ENCODE results near the gene UBTD2.

Gene UBTD2

DNA sequence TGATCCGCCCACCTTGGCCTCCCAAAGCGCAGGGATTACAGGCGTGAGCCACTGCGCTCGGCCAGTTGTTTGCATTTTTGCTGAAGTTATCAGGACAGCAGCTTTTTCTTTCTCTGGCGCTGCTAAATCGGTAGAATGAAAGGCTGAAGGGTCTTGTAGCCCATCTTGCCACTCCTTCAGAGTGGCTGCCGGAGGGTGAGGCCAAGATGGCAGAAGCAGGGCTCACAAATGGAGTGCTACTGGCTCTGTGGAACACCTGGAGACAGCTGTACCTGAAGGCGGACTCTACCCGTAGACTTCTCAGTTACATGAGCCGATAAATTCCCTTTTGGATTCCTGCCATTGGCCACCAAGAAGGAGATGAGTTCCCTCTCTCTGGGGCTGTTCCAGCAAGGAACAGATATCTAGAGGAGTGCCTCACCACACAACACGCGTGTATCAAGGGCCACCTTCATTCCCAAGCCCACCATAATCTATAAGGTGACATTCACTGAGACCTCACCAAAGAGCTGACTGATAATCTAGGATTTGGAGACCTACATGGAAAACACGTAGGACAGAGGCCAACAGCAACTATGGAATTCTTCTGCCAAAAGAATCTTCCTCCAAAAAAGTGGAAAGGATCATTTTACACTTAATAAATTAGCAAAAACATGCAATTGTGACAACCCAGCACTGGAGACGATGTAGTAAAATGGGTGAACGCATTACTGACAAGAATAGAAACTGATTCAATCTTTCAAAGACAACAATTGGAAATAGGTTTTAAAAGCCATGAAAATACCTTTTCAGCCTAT lies 117.3 kb downstream of the UBTD2 start:
- no peak overlapping the region for H3K4me3 ChIP-seq (ENCODE audit: low read depth, low read length)
- no peak for TF ChIP-seq CTCF (IDR thresholded peaks at IDR 0.05; ENCODE audit: low read depth, low read length)

DNA sequence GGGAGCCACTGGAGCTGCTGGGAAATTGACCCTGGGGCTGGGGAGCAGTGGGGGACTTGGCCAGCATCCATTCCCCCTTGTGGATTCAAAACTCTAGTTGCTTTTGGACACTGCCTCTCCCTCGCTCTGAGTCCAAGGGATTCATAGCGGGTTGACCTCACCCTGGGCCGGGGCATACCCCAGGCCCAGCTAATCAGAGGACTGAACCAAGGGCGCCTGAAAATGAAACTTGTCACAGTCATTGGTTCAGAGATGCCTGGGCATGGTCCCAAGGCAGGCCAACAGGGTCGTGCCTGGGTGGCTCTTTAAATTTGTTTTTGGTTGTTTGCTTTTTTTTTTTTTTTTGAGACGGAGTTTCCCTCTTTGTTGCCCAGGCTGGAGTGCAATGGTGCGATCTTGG lies 118.1 kb downstream of the UBTD2 start:
- no peak for TF ChIP-seq CTCF (IDR thresholded peaks at IDR 0.05; ENCODE audit: low read depth, low read length)
- no peak overlapping the region for H3K4me3 ChIP-seq (ENCODE audit: low read depth, low read length)

DNA sequence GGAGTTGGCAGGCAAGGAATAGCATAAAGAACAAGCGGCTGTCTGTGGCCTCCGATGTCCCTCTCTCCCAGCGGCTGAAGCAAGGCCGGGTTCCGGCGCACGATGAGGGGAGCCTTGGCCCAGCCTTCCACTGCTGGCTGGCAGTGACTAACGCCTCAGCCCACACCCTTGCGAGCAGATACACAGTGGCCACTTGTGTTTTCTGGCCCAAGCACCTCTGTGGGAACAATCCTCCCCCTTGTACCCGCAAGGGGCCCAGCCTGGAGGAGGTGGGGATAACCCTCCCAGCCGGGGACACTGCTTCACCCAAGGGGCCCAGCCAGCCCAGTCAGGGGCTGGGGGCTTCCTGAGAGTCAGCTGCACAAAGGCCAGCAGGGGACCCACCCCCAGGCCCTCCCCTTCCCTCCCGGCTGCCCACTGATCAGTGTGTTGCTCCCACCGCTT lies 118.8 kb downstream of the UBTD2 start:
- H3K4me3 ChIP-seq (ENCODE audit: low read depth, low read length) = no peak overlapping the region
- no peak for TF ChIP-seq CTCF (IDR thresholded peaks at IDR 0.05; ENCODE audit: low read depth, low read length)

DNA sequence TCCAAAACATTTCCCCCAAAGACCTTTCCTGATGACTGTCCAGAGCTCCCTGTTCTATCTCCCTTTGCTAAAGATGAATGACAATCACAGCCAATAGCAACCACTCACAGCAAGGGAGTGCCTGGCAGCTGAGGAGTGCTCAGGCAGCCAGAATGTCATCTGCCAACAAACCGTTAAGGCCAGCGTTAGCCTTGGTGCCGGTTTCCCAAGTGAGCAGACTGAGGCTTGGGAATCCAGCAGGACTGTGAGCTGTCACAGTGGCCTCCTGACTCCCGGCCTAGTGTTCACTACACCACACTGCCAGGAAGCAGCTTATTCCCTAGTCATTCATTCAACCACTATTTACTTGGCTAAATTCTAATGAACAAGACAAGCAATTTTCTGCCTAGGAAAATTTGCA lies 120.2 kb downstream of the UBTD2 start:
- H3K4me3 ChIP-seq (ENCODE audit: low read depth, low read length) = no peak overlapping the region
- TF ChIP-seq CTCF (IDR thresholded peaks at IDR 0.05; ENCODE audit: low read depth, low read length) = no peak

DNA sequence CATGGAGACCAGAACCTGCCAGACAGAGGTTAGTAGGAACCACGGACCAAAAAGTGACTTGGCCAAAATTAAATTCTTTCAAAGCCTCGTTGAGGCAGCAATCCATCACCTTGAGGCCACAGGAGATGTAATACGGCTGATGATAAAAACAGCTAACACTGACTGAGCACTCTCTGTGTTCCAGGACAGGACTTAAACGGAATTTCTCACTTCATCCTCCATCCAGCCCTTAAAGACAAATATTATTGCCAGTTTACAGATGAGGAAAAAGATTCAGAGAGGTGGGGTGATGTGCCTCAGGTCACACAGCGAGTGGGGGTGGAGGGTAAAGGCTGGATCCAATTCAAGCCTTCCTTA lies 120.6 kb downstream of the UBTD2 start:
- no peak overlapping the region for H3K4me3 ChIP-seq (ENCODE audit: low read depth, low read length)
- TF ChIP-seq CTCF (IDR thresholded peaks at IDR 0.05; ENCODE audit: low read depth, low read length) = no peak

DNA sequence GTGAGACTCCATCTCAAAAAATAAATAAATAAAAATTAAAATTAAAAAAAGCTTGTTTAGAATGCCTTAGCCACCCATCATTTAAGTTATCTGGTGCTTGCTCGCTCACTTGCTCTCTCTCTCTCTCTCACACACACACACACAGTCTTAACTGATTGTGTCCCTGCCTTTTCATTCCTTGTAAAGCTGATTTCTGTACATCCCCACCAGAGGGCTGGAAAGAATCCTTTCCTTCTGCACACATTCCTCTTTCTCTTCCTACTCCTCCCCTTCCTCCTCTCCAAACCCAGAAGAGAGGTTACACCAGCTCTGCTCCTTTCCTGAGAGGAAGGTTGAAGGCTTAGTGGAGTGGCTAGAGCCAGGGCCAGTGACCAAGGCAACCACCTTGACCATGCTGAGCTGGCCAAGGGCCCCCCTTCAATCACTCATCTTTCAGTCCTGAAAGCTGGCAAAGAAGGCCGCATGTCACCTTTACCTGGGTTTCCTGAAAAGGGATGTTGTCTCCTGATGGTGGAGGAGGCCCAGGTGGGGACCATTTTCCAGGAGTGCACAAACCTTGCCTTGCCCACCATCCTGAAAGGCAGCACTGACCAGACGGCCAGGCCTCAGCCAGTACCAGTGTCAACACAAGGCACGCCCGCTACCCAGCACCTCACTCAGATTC lies 121.1 kb downstream of the UBTD2 start:
- no peak for TF ChIP-seq CTCF (IDR thresholded peaks at IDR 0.05; ENCODE audit: low read depth, low read length)
- no peak overlapping the region for H3K4me3 ChIP-seq (ENCODE audit: low read depth, low read length)

DNA sequence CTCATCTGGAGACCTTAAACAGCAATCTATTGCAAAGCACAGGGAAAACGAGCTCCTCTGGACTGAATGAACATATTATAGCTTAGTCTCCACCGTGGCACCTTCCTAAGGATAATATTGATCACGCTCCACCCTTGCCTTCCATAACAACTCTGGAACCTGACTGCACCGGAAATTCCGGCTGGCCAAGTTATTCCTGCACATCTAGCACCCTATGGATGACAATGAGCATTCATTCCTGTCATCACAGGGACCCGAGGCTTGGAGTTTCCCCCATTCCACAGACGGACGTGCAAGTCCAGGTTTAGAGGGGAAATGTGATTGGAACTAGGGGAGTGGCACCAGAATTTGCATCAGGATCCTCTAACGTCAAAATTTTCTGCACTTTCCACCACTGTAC lies 123.1 kb downstream of the UBTD2 start:
- no peak overlapping the region for H3K4me3 ChIP-seq (ENCODE audit: low read depth, low read length)
- no peak for TF ChIP-seq CTCF (IDR thresholded peaks at IDR 0.05; ENCODE audit: low read depth, low read length)

All from WI38 (cell line).